Tibial nerve (tissue), 4 donors: ENCODE data around the gene HNRNPM.

Source experiments
- CTCF ChIP-seq, 5 experiments: fragments of 200-600 bp in 3 of 5; fragments of 450-650 bp in 2 of 5; sonication (generic) in 3 of 5; IDR thresholded peaks; one replicate each; pipeline ENCODE4 v1.5.1; 2016 to 2019; ENCODE audit warnings: antibody characterized with exemption in 5 of 5, mild to moderate bottlenecking in 3 of 5, moderate library complexity in 2 of 5
- EP300 ChIP-seq, 2 donors: sonication (generic); formaldehyde crosslinking; IDR thresholded peaks; one replicate each; pipeline ENCODE4 v1.6.1; 2017; ENCODE audit warnings: antibody characterized with exemption in 2 of 2, mild to moderate bottlenecking in 1 of 2
- POLR2A ChIP-seq, 2 donors: fragments of 450-650 bp; IDR thresholded peaks; one replicate each; pipeline ENCODE4 v1.6.1; 2017; ENCODE audit warnings: antibody characterized with exemption in 2 of 2, mild to moderate bottlenecking in 2 of 2, moderate library complexity in 2 of 2

- no peak for TF ChIP-seq POLR2A (IDR thresholded peaks at IDR 0.05)
- no peak for TF ChIP-seq CTCF (IDR thresholded peaks at IDR 0.05)
- no peak for TF ChIP-seq EP300 (IDR thresholded peaks at IDR 0.05)
These were observed 30.2 kb downstream of the HNRNPM start for GRCh38 chr19:8475005-8475404.
